Brain microvascular endothelial cell (primary cell): ENCODE data around the gene ARRB2.

Source experiments
- DNase-seq: peaks from one replicate; pipeline ENCODE4 v3.0.0-alpha.2; 2020
- H3K27ac ChIP-seq: fragments of 250-450 bp; sonication (Bioruptor Pico); 2 replicates; pipeline ENCODE4 v1.5.1; 2020; ENCODE audit warnings: mild to moderate bottlenecking, moderate library complexity
- H3K27me3 ChIP-seq: fragments of 250-450 bp; sonication (Bioruptor Pico); replicated peaks from 2 replicates; pipeline ENCODE4 v1.5.1; 2020; ENCODE audit warnings: mild to moderate bottlenecking
- H3K36me3 ChIP-seq: fragments of 250-450 bp; sonication (Bioruptor Pico); replicated peaks from 2 replicates; pipeline ENCODE4 v1.5.1; 2020; ENCODE audit warnings: mild to moderate bottlenecking
- H3K4me3 ChIP-seq: 2 replicates; pipeline ENCODE4 v1.5.1; 2011; ENCODE audit warnings: low read depth, mild to moderate bottlenecking, control low read depth, low read length, moderate library complexity
- CTCF ChIP-seq: IDR thresholded peaks from 2 replicates; pipeline ENCODE4 v1.5.1; 2011; ENCODE audit warnings: low read depth, mild to moderate bottlenecking, moderate library complexity, low read length, control low read depth, inconsistent platforms; ENCODE audit errors: missing control alignments
- in situ Hi-C: cut with HindIII; loops from 2 replicates; pipeline ENCODE4 v1.10.0; 2017; ENCODE audit warnings: low sequenced_read_pairs, low pct_ligation_motif_present

Gene ARRB2

GRCh38 chr17:4724650-4725049 lies 14.2 kb downstream of the ARRB2 start:
- no peaks in the 10 kb centered on the region for H3K27me3 ChIP-seq
- no peak for DNase-seq
- H3K4me3 ChIP-seq = no peak overlapping the region
- TF ChIP-seq CTCF = no peak
- H3K36me3 ChIP-seq = no peaks in the 10 kb centered on the region
- H3K27ac ChIP-seq = no peak overlapping the region
- in situ Hi-C loops = no loop called here

- DNase-seq = no peak
- no peak overlapping the region for H3K4me3 ChIP-seq
- H3K27me3 ChIP-seq = no peaks in the 10 kb centered on the region
- no peak for TF ChIP-seq CTCF
- H3K27ac ChIP-seq = no peak overlapping the region
- in situ Hi-C loops = no loop called here
- H3K36me3 ChIP-seq = no peaks in the 10 kb centered on the region
These were observed 15.3 kb downstream of the ARRB2 start for GRCh38 chr17:4725646-4726310.

GRCh38 chr17:4728124-4728523 lies 17.7 kb downstream of the ARRB2 start:
- Histone ChIP-seq H3K27ac (no peak overlapping the region), H3K27me3 (no peaks in the 10 kb centered on the region), H3K36me3 (no peaks in the 10 kb centered on the region), H3K4me3 (no peak overlapping the region)
- no peak for DNase-seq
- in situ Hi-C loops = no loop called here
- no peak for TF ChIP-seq CTCF

- peak; percentile 36 for TF ChIP-seq CTCF
- H3K4me3 ChIP-seq = no peak overlapping the region
- DNase-seq = no peak
- in situ Hi-C loops = no loop called here
- H3K27me3 ChIP-seq = peaks cover under 1% of the 10 kb centered on the region
- no peaks in the 10 kb centered on the region for H3K36me3 ChIP-seq
- H3K27ac ChIP-seq = no peak overlapping the region
These were observed 22.7 kb downstream of the ARRB2 start for GRCh38 chr17:4733073-4733531.

GRCh38 chr17:4734857-4735475 lies 24.5 kb downstream of the ARRB2 start:
- peaks cover 14% of the 10 kb centered on the region for H3K27me3 ChIP-seq
- TF ChIP-seq CTCF = no peak
- no peak overlapping the region for H3K4me3 ChIP-seq
- DNase-seq = no peak
- H3K27ac ChIP-seq = no peak overlapping the region
- H3K36me3 ChIP-seq = no peaks in the 10 kb centered on the region
- in situ Hi-C loops = no loop called here
